ENCODE measurements around the gene GATAD2A. TPM values are rescaled to one million over a fixed set of nuclear protein-coding genes. Genes with fewer than 3 reads are reported as not detected.

The GATAD2A gene
- total and polyA plus RNA-seq, 4 donors: 7.1 to 23.7 (median 18.2) TPM

DNA sequence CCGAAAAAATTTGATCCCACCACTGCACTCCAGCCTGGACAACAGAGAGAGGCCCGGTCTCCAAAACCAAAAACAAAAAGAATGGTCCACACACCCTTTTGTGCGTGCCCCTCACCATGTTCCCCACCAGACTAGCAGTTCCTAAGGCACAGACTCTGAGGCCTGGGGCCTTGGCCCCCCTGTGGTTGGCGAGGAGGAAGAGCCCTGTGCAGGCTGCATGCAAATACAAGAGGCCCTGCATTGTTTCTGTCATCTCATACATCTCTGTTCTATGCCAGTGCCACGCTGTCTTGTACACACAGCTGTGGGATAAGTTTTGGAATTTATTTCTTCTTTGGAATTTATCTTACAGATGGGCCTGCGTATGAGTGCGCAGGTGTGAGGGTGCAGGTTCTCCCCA lies 118.6 kb downstream of the GATAD2A start:
- no peak for DNase-seq (ENCODE audit: low spot score)
- no peak overlapping the region for H3K4me3 ChIP-seq (ENCODE audit: low read depth in 1 of 3, low read length in 3 of 3)
- H3K36me3 ChIP-seq (ENCODE audit: control insufficient read depth in 4 of 4, insufficient read depth in 3 of 4, low read depth in 1 of 4, low read length in 3 of 4): peaks cover 2 to 9% (median 6%) of the 10 kb centered on the region in 4 donors
- TF ChIP-seq FOXA1 (IDR thresholded peaks at IDR 0.05) (no peak), HNF4G (IDR thresholded peaks at IDR 0.05) (no peak), RAD21 (IDR thresholded peaks at IDR 0.05) (no peak), GABPA (IDR thresholded peaks at IDR 0.05 in 1 of 2, conservative IDR thresholded peaks at IDR 0.05 in 1 of 2) (no peak), YY1 (IDR thresholded peaks at IDR 0.05) (no peak), NR2F2 (IDR thresholded peaks at IDR 0.05) (no peak), TAF1 (conservative IDR thresholded peaks at IDR 0.05) (no peak), EGR1 (IDR thresholded peaks at IDR 0.05; ENCODE audit: low read depth in 2 of 2) (no peak)
- TF ChIP-seq, protein P1, sequence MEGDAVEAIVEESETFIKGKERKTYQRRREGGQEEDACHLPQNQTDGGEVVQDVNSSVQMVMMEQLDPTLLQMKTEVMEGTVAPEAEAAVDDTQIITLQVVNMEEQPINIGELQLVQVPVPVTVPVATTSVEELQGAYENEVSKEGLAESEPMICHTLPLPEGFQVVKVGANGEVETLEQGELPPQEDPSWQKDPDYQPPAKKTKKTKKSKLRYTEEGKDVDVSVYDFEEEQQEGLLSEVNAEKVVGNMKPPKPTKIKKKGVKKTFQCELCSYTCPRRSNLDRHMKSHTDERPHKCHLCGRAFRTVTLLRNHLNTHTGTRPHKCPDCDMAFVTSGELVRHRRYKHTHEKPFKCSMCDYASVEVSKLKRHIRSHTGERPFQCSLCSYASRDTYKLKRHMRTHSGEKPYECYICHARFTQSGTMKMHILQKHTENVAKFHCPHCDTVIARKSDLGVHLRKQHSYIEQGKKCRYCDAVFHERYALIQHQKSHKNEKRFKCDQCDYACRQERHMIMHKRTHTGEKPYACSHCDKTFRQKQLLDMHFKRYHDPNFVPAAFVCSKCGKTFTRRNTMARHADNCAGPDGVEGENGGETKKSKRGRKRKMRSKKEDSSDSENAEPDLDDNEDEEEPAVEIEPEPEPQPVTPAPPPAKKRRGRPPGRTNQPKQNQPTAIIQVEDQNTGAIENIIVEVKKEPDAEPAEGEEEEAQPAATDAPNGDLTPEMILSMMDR (IDR thresholded peaks at IDR 0.05; ENCODE audit: low read depth, low read length, missing input control): no peak
- TF ChIP-seq, protein P2, sequence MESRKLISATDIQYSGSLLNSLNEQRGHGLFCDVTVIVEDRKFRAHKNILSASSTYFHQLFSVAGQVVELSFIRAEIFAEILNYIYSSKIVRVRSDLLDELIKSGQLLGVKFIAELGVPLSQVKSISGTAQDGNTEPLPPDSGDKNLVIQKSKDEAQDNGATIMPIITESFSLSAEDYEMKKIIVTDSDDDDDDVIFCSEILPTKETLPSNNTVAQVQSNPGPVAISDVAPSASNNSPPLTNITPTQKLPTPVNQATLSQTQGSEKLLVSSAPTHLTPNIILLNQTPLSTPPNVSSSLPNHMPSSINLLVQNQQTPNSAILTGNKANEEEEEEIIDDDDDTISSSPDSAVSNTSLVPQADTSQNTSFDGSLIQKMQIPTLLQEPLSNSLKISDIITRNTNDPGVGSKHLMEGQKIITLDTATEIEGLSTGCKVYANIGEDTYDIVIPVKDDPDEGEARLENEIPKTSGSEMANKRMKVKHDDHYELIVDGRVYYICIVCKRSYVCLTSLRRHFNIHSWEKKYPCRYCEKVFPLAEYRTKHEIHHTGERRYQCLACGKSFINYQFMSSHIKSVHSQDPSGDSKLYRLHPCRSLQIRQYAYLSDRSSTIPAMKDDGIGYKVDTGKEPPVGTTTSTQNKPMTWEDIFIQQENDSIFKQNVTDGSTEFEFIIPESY (IDR thresholded peaks at IDR 0.05): no peak
- TF ChIP-seq, protein P3, sequence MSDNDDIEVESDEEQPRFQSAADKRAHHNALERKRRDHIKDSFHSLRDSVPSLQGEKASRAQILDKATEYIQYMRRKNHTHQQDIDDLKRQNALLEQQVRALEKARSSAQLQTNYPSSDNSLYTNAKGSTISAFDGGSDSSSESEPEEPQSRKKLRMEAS (IDR thresholded peaks at IDR 0.05): no peak
- 87% methylated on average over 7 of the region's 7 CpGs for WGBS
- no peak overlapping the region for H3K27ac ChIP-seq (ENCODE audit: low read depth in 1 of 2, low read length in 2 of 2)
- H3K9me3 ChIP-seq (ENCODE audit: control insufficient read depth in 4 of 4, low read length in 3 of 4): no peaks in the 10 kb centered on the region
- H3K27me3 ChIP-seq (ENCODE audit: control insufficient read depth in 4 of 4, insufficient read depth in 4 of 4, low read length in 3 of 4): no peaks in the 10 kb centered on the region
- H3K9ac ChIP-seq (ENCODE audit: low read depth in 1 of 2, low read length in 2 of 2): no peak overlapping the region
- H3K4me1 ChIP-seq (ENCODE audit: control insufficient read depth in 4 of 4, insufficient read depth in 4 of 4, low read length in 3 of 4): no peaks in the 10 kb centered on the region

DNA sequence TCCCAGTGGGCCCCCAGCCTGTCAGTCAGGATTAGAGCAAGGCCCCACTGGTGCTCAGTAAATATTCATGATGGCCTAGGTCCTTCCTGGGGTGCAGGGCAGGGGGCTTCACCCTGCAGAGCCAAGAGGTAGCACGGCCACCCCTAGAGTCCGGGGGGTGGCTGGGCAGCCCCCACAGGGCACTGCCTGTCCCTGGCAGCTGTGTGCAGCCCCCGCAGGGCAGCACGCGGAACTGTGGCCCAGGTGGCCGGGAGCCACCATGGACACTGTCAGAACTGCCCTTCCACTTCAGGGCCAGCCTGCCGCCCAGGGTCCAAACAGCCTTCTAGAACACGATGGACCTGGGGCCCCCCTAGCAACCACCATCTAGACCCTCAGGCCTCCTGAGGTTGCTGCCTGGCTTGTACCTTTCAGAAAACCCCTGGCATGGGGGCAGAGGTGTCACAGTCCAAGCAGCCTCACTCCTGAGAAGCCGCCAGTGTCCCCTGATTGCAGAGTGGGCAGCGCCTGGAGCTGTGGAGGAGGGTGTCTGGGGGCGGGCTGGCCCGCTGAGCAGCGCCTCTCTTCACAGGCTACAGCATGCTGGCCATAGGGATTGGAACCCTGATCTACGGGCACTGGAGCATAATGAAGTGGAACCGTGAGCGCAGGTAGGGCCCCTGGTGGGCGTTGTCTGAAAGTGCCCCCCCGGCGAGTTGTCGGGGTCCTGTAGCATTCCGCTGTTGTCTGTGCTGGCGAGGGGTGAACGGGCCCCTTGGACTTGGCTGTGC lies 120.3 kb downstream of the GATAD2A start:
- Histone ChIP-seq H3K27me3 (ENCODE audit: control insufficient read depth in 4 of 4, insufficient read depth in 4 of 4, low read length in 3 of 4) (no peaks in the 10 kb centered on the region), H3K4me1 (ENCODE audit: control insufficient read depth in 4 of 4, insufficient read depth in 4 of 4, low read length in 3 of 4) (no peaks in the 10 kb centered on the region), H3K36me3 (ENCODE audit: control insufficient read depth in 4 of 4, insufficient read depth in 3 of 4, low read depth in 1 of 4, low read length in 3 of 4) (peaks cover 2 to 10% (median 6%) of the 10 kb centered on the region in 4 donors), H3K9ac (ENCODE audit: low read depth in 1 of 2, low read length in 2 of 2) (no peak overlapping the region), H3K4me3 (ENCODE audit: low read depth in 1 of 3, low read length in 3 of 3) (no peak overlapping the region), H3K9me3 (ENCODE audit: control insufficient read depth in 4 of 4, low read length in 3 of 4) (no peaks in the 10 kb centered on the region), H3K27ac (ENCODE audit: low read depth in 1 of 2, low read length in 2 of 2) (no peak overlapping the region)
- no peak for TF ChIP-seq FOXA1 (IDR thresholded peaks at IDR 0.05)
- no peak for TF ChIP-seq YY1 (IDR thresholded peaks at IDR 0.05)
- no peak for TF ChIP-seq HNF4G (IDR thresholded peaks at IDR 0.05)
- no peak for TF ChIP-seq RXRA (IDR thresholded peaks at IDR 0.05)
- TF ChIP-seq JUND (IDR thresholded peaks at IDR 0.05): no peak
- no peak for TF ChIP-seq RAD21 (IDR thresholded peaks at IDR 0.05)
- no peak for TF ChIP-seq TAF1 (conservative IDR thresholded peaks at IDR 0.05)
- TF ChIP-seq, protein P2 (IDR thresholded peaks at IDR 0.05): no peak
- TF ChIP-seq GABPA (IDR thresholded peaks at IDR 0.05 in 1 of 2, conservative IDR thresholded peaks at IDR 0.05 in 1 of 2): no peak
- TF ChIP-seq HNF4A (conservative IDR thresholded peaks at IDR 0.05): no peak
- TF ChIP-seq, protein P1 (IDR thresholded peaks at IDR 0.05; ENCODE audit: low read depth, low read length, missing input control): no peak
- TF ChIP-seq SP1 (IDR thresholded peaks at IDR 0.05): no peak
- WGBS: 96% methylated on average over 23 of the region's 23 CpGs
- no peak for DNase-seq (ENCODE audit: low spot score)
